Panc1 (cell line): ENCODE data around the gene RALB. TPM values are rescaled to one million over a fixed set of nuclear protein-coding genes. Genes with fewer than 3 reads are reported as not detected.

Experiments used
- ATAC-seq: fragments of 200-7000 bp; cut with Tn5 transposase; 2 replicates; pipeline ENCODE4 v1.9.1; 2020; ENCODE audit warnings: mild to moderate bottlenecking, moderate library complexity
- BruUV-seq: library from RNA; stranded (reverse); fragments of 400-500 nt; replicated peaks from 2 replicates; lab custom pipeline; 2021; lab: Mats Ljungman, UMichigan
- CTCF ChIA-PET: fragments of 300-600 bp; sonication (Branson Sonifier 250); formaldehyde crosslinking; loops from one replicate; lab custom pipeline; 2022; ENCODE audit warnings: antibody characterized with exemption; lab: Charles Lee
- POLR2A ChIA-PET: fragments of 300-600 bp; sonication (Branson Sonifier 250); formaldehyde crosslinking; loops from one replicate; lab custom pipeline; 2022; ENCODE audit warnings: antibody characterized with exemption; lab: Charles Lee
- DNase-seq: peaks from one replicate; pipeline ENCODE4 v3.0.0-alpha.2; 2010; ENCODE audit warnings: low read depth, low spot score
- H3K27ac ChIP-seq: 2 replicates; pipeline ENCODE4 v1.5.1; 2011; ENCODE audit warnings: mild to moderate bottlenecking, low read length, inconsistent platforms
- H3K27me3 ChIP-seq: fragments of 200-500 bp; sonication (Bioruptor generic); 2 replicates; pipeline ENCODE4 v1.6.0; 2014; ENCODE audit warnings: low read length, inconsistent platforms; ENCODE audit not compliant: control insufficient read depth, insufficient read depth
- H3K36me3 ChIP-seq: fragments of 200-500 bp; sonication (Bioruptor generic); 2 replicates; pipeline ENCODE4 v1.5.1; 2014; ENCODE audit warnings: inconsistent platforms, mild to moderate bottlenecking, low read length, moderate library complexity; ENCODE audit not compliant: control insufficient read depth, insufficient read depth
- H3K4me1 ChIP-seq: 2 replicates; pipeline ENCODE4 v1.5.1; 2011; ENCODE audit warnings: inconsistent platforms, mild to moderate bottlenecking, low read length, moderate library complexity; ENCODE audit not compliant: control insufficient read depth, insufficient read depth
- H3K4me3 ChIP-seq, 2 experiments: 2 replicates each; pipeline ENCODE4 v1.5.1; 2011 to 2012; ENCODE audit warnings: low read depth in 2 of 2, low read length in 2 of 2, mild to moderate bottlenecking in 2 of 2, inconsistent platforms in 1 of 2, moderate library complexity in 1 of 2
- H3K9me3 ChIP-seq: fragments of 200-500 bp; sonication (Bioruptor generic); 2 replicates; pipeline ENCODE4 v1.5.1; 2014; ENCODE audit warnings: low read depth, mild to moderate bottlenecking, inconsistent platforms, low read length, moderate library complexity; ENCODE audit not compliant: control insufficient read depth, insufficient read depth
- POLR2AphosphoS5 ChIP-seq: IDR thresholded peaks from 2 replicates; pipeline ENCODE4 v1.6.1; 2012; ENCODE audit warnings: mild to moderate bottlenecking, low read depth, low read length, moderate library complexity
- SIN3A ChIP-seq: IDR thresholded peaks from 2 replicates; pipeline ENCODE4 v1.6.1; 2012; ENCODE audit warnings: low read depth, mild to moderate bottlenecking, low read length, moderate library complexity, borderline replicate concordance; ENCODE audit not compliant: insufficient read depth
- TCF7L2 ChIP-seq: IDR thresholded peaks from 2 replicates; pipeline ENCODE4 v1.6.1; 2011; ENCODE audit warnings: mild to moderate bottlenecking, low read depth, low read length, inconsistent platforms
- in situ Hi-C: cut with HindIII; loops from 2 replicates; pipeline ENCODE4 v1.10.0; 2016; ENCODE audit warnings: low sequenced_read_pairs, low pct_unique_long_range_greater_than_20kb
- intact Hi-C: fragments of 100-400 bp; cut with micrococcal nuclease; formaldehyde crosslinking; loops from one replicate; pipeline ENCODE4 v1.10.0; 2022; ENCODE audit not compliant: unreplicated experiment
- total RNA-seq: library from RNA; stranded (reverse); gene quantifications from one replicate; pipeline ENCODE4 v1.2.1, GENCODE V29; 2021; ENCODE audit not compliant: unreplicated experiment
- TF ChIP-seq, protein P1 (sequence below): fragments of 450-650 bp; IDR thresholded peaks from 2 replicates; pipeline ENCODE4 v1.5.1; 2017; ENCODE audit warnings: mild to moderate bottlenecking
- TF ChIP-seq, protein P2 (sequence below), 2 experiments: IDR thresholded peaks; 2 replicates each; pipeline ENCODE4 v1.6.1; 2011 to 2012; ENCODE audit warnings: low read depth in 2 of 2, control low read depth in 1 of 2, low read length in 1 of 2, mild to moderate bottlenecking in 1 of 2, moderate library complexity in 1 of 2; ENCODE audit not compliant: insufficient read depth in 1 of 2

RALB gene
- total RNA-seq, 1 experiment from 2014 or later = 47.8 TPM

DNA sequence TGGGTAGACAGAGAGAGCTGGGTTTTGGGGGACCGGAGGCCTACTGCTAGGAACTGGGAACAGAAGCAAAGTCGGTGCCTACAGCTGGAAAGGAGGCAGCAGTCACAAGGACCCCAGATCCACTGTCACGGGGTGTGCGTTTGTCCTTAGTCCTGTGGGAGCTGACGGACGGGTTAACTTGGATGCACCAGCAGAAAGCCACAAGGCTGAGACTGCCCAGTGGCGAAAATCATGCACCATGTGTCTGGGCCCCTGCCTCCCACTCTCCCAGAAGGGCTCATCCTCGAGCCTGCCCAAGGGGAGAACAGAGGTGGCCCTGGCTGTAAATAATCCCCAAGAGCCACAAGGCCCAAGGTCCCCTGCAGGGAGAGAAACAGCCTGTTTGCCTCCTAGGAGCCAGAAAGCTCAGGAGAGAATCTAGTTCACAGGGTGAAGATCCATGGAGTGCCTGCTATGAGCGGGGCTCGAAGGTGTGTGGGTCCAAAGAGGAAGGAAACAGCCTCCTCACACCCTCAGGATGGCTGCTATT is 11.7 kb upstream of the RALB start:
- no TSS peak for BruUV-seq
- Histone ChIP-seq H3K4me3 (no peak overlapping the region), H3K4me1 (peaks cover 36% of the 10 kb centered on the region), H3K9me3 (no peaks in the 10 kb centered on the region), H3K27ac (no peak overlapping the region), H3K36me3 (no peaks in the 10 kb centered on the region), H3K27me3 (no peaks in the 10 kb centered on the region)
- ChIA-PET POLR2A (no interaction called here), CTCF (interaction anchor here (1.1 kb wide), 1 partner anchor 73 kb away, joined by 3 read pairs; no protein-coding TSS in a partner anchor)
- TF ChIP-seq TCF7L2 (no peak), POLR2AphosphoS5 (no peak), SIN3A (no peak)
- TF ChIP-seq, protein P1, sequence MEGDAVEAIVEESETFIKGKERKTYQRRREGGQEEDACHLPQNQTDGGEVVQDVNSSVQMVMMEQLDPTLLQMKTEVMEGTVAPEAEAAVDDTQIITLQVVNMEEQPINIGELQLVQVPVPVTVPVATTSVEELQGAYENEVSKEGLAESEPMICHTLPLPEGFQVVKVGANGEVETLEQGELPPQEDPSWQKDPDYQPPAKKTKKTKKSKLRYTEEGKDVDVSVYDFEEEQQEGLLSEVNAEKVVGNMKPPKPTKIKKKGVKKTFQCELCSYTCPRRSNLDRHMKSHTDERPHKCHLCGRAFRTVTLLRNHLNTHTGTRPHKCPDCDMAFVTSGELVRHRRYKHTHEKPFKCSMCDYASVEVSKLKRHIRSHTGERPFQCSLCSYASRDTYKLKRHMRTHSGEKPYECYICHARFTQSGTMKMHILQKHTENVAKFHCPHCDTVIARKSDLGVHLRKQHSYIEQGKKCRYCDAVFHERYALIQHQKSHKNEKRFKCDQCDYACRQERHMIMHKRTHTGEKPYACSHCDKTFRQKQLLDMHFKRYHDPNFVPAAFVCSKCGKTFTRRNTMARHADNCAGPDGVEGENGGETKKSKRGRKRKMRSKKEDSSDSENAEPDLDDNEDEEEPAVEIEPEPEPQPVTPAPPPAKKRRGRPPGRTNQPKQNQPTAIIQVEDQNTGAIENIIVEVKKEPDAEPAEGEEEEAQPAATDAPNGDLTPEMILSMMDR = no peak
- TF ChIP-seq, protein P2, sequence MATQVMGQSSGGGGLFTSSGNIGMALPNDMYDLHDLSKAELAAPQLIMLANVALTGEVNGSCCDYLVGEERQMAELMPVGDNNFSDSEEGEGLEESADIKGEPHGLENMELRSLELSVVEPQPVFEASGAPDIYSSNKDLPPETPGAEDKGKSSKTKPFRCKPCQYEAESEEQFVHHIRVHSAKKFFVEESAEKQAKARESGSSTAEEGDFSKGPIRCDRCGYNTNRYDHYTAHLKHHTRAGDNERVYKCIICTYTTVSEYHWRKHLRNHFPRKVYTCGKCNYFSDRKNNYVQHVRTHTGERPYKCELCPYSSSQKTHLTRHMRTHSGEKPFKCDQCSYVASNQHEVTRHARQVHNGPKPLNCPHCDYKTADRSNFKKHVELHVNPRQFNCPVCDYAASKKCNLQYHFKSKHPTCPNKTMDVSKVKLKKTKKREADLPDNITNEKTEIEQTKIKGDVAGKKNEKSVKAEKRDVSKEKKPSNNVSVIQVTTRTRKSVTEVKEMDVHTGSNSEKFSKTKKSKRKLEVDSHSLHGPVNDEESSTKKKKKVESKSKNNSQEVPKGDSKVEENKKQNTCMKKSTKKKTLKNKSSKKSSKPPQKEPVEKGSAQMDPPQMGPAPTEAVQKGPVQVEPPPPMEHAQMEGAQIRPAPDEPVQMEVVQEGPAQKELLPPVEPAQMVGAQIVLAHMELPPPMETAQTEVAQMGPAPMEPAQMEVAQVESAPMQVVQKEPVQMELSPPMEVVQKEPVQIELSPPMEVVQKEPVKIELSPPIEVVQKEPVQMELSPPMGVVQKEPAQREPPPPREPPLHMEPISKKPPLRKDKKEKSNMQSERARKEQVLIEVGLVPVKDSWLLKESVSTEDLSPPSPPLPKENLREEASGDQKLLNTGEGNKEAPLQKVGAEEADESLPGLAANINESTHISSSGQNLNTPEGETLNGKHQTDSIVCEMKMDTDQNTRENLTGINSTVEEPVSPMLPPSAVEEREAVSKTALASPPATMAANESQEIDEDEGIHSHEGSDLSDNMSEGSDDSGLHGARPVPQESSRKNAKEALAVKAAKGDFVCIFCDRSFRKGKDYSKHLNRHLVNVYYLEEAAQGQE (IDR thresholded peaks at IDR 0.05; ENCODE audit: insufficient read depth in 1 of 2, low read depth in 2 of 2, low read length in 1 of 2) = no peak
- ATAC-seq (no peak), DNase-seq (no peak)
- intact Hi-C loops (no loop called here), in situ Hi-C loops (no loop called here)

DNA sequence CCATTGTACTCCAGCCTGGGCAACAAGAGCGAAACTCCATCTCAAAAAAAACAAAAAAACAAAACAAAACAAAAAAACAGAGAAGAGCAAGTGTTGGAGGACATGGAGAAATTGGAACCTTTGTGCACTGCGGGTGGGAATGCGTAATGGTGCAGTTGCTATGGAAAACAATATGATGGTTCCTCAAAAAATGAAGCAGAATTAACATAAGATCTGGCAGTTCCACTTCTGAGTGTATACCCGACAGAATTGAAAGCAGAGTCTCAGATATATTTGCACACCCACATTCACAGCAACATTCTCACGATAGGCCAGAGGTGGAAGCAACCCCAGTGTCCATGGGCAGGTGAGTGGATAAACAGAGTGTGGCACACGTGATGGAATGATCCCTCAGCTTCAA is 11.0 kb upstream of the RALB start:
- no peak overlapping the region for H3K4me3 ChIP-seq
- ATAC-seq (no peak), DNase-seq (no peak)
- H3K27ac ChIP-seq = no peak overlapping the region
- in situ Hi-C loops (no loop called here), intact Hi-C loops (no loop called here)
- no peaks in the 10 kb centered on the region for H3K9me3 ChIP-seq
- peaks cover 42% of the 10 kb centered on the region for H3K4me1 ChIP-seq
- ChIA-PET POLR2A (no interaction called here), CTCF (no interaction called here)
- no peaks in the 10 kb centered on the region for H3K36me3 ChIP-seq
- no TSS peak for BruUV-seq
- TF ChIP-seq, protein P2 (IDR thresholded peaks at IDR 0.05; ENCODE audit: insufficient read depth in 1 of 2, low read depth in 2 of 2, low read length in 1 of 2) = no peak
- TF ChIP-seq, protein P1 = no peak
- TF ChIP-seq TCF7L2 (no peak), POLR2AphosphoS5 (no peak), SIN3A (no peak)
- H3K27me3 ChIP-seq = no peaks in the 10 kb centered on the region
